Thoracic aorta (tissue), 2 donors: ENCODE results near the gene ARHGDIG. TPM values are rescaled to one million over a fixed set of nuclear protein-coding genes. Genes with fewer than 3 reads are reported as not detected.
"Not testable (repeated sequence)": the region's sequence is repeated elsewhere in the genome, so short reads cannot be mapped to it uniquely, and the experiment has no call there.

Experiments used
- ATAC-seq: fragments of 150-250 bp; one replicate; pipeline ENCODE4 v1.8.0; 2017; ENCODE audit warnings: low read depth; ENCODE audit not compliant: insufficient number of reproducible peaks, low FRiP score
- DNase-seq: peaks from one replicate; pipeline ENCODE4 v3.0.0-alpha.2; 2020; ENCODE audit warnings: low spot score
- H3K27ac ChIP-seq, 2 donors: fragments of 200-600 bp; sonication (generic); 1 replicate in 1 of 2; 2 replicates in 1 of 2; pipeline ENCODE4 v1.5.1; 2016; ENCODE audit warnings: mild to moderate bottlenecking in 2 of 2, moderate library complexity in 2 of 2
- H3K27me3 ChIP-seq: fragments of 200-600 bp; sonication (generic); replicated peaks from 2 replicates; pipeline ENCODE4 v1.6.0; 2016; ENCODE audit warnings: mild to moderate bottlenecking; ENCODE audit not compliant: insufficient read depth
- H3K36me3 ChIP-seq: fragments of 200-600 bp; sonication (generic); one replicate; pipeline ENCODE4 v1.5.1; 2016
- H3K4me1 ChIP-seq, 2 donors: fragments of 200-600 bp; sonication (generic); 1 replicate in 1 of 2; 2 replicates in 1 of 2; pipeline versions ENCODE4 v1.5.1 to v1.6.0; 2016; ENCODE audit warnings: low read depth in 2 of 2, mild to moderate bottlenecking in 1 of 2; ENCODE audit not compliant: control insufficient read depth in 1 of 2
- H3K4me3 ChIP-seq: fragments of 200-600 bp; sonication (generic); 2 replicates; pipeline ENCODE4 v1.5.1; 2016; ENCODE audit warnings: mild to moderate bottlenecking
- H3K9me3 ChIP-seq: fragments of 200-600 bp; sonication (generic); 2 replicates; pipeline ENCODE4 v1.5.1; 2016
- CTCF ChIP-seq: fragments of 200-600 bp; sonication (generic); IDR thresholded peaks from one replicate; pipeline ENCODE4 v1.5.1; 2019; ENCODE audit warnings: antibody characterized with exemption
- total RNA-seq, 2 donors: library from RNA; depleted of rRNA; stranded (reverse); fragments of >200 nt; gene quantifications; one replicate each; pipeline versions ENCODE4 v1.1.0 to v1.2.3, GENCODE V29; 2016

ARHGDIG gene
- total RNA-seq, 2 donors from 2014 or later: not detected

GRCh38 chr16:324451-325334 is 44.3 kb downstream of the ARHGDIG start:
- no peak overlapping the region for H3K4me3 ChIP-seq
- H3K4me1 ChIP-seq: peaks cover 7 to 14% of the 10 kb centered on the region in 2 donors
- ATAC-seq: no peak
- no peaks in the 10 kb centered on the region for H3K36me3 ChIP-seq
- no peaks in the 10 kb centered on the region for H3K27me3 ChIP-seq
- TF ChIP-seq CTCF: no peak
- H3K27ac ChIP-seq: no peak overlapping the region
- no peaks in the 10 kb centered on the region for H3K9me3 ChIP-seq
- no peak for DNase-seq

GRCh38 chr16:325375-326145 is 45.2 kb downstream of the ARHGDIG start:
- Histone ChIP-seq H3K27me3 (no peaks in the 10 kb centered on the region), H3K4me1 (peaks cover 7 to 14% of the 10 kb centered on the region in 2 donors), H3K4me3 (no peak overlapping the region), H3K27ac (no peak overlapping the region), H3K9me3 (no peaks in the 10 kb centered on the region), H3K36me3 (no peaks in the 10 kb centered on the region)
- ATAC-seq (no peak), DNase-seq (no peak)
- TF ChIP-seq CTCF: no peak

- Histone ChIP-seq H3K4me3 (no peak overlapping the region), H3K27ac (no peak overlapping the region), H3K36me3 (no peaks in the 10 kb centered on the region), H3K27me3 (no peaks in the 10 kb centered on the region), H3K4me1 (peaks cover 13 to 22% of the 10 kb centered on the region in 2 donors), H3K9me3 (no peaks in the 10 kb centered on the region)
- no peak for ATAC-seq
- TF ChIP-seq CTCF: no peak
- DNase-seq: no peak
Observed at GRCh38 chr16:330741-331140, 50.4 kb downstream of the ARHGDIG start.

GRCh38 chr16:331181-331814 is 50.9 kb downstream of the ARHGDIG start:
- not testable (repeated sequence) for H3K27ac ChIP-seq, H3K4me3 ChIP-seq, H3K9me3 ChIP-seq, H3K27me3 ChIP-seq, H3K36me3 ChIP-seq, DNase-seq, ATAC-seq
- H3K4me1 ChIP-seq: peaks cover 13 to 22% of the 10 kb centered on the region in 2 donors

Other genes starting within 250 kb of the ARHGDIG start
- 1 to 10 TPM in 1 of 2 donors, not detected in 1; 1.4 TPM for gene POLR3K, start 227.0 kb upstream of the ARHGDIG start, total RNA-seq
- gene SNRNP25, start 226.8 kb upstream of the ARHGDIG start, total RNA-seq: 10 to 100 TPM in 1 of 2 donors, 1 to 10 TPM in 1; 6.1 to 16.4 TPM
- 100 to 1,000 TPM; 109 to 138 TPM for gene RHBDF1, start 208.0 kb upstream of the ARHGDIG start, total RNA-seq
- gene MPG, start 202.4 kb upstream of the ARHGDIG start, total RNA-seq: 100 to 1,000 TPM in 1 of 2 donors, 10 to 100 TPM in 1; 93.1 to 202 TPM
- 10 to 100 TPM; 22.0 to 35.7 TPM for gene NPRL3, start 141.9 kb upstream of the ARHGDIG start, total RNA-seq
- gene HBZ, start 127.9 kb upstream of the ARHGDIG start, total RNA-seq: not detected
- gene HBM, start 114.6 kb upstream of the ARHGDIG start, total RNA-seq: not detected
- 100 to 1,000 TPM in 1 of 2 donors, 10 to 100 TPM in 1; 47.9 to 433 TPM for gene HBA2, start 107.7 kb upstream of the ARHGDIG start, total RNA-seq
- 100 to 1,000 TPM in 1 of 2 donors, not detected in 1; 174 TPM for gene HBA1, start 103.9 kb upstream of the ARHGDIG start, total RNA-seq
- gene HBQ1, start 100.1 kb upstream of the ARHGDIG start, total RNA-seq: not detected
- 100 to 1,000 TPM; 101 to 171 TPM for gene LUC7L, start 51.1 kb upstream of the ARHGDIG start, total RNA-seq
- gene FAM234A, start 45.8 kb upstream of the ARHGDIG start, total RNA-seq: 100 to 1,000 TPM in 1 of 2 donors, 10 to 100 TPM in 1; 51.7 to 141 TPM
- gene RGS11, start 4.6 kb upstream of the ARHGDIG start, total RNA-seq: 10 to 100 TPM; 16.8 to 19.4 TPM
- gene PDIA2, start 2.6 kb downstream of the ARHGDIG start, total RNA-seq: 1 to 10 TPM in 1 of 2 donors, under 1 TPM in 1; 0.81 to 3.2 TPM
- gene AXIN1, start 72.1 kb downstream of the ARHGDIG start, total RNA-seq: 10 to 100 TPM; 20.0 to 27.2 TPM
- gene MRPL28, start 89.9 kb downstream of the ARHGDIG start, total RNA-seq: 10 to 100 TPM; 33.2 to 59.2 TPM
- gene PGAP6, start 101.4 kb downstream of the ARHGDIG start, total RNA-seq: 10 to 100 TPM; 38.7 to 55.4 TPM
- gene NME4, start 116.6 kb downstream of the ARHGDIG start, total RNA-seq: 10 to 100 TPM; 68.7 to 91.2 TPM
- gene DECR2, start 121.3 kb downstream of the ARHGDIG start, total RNA-seq: 10 to 100 TPM; 24.1 to 25.6 TPM
- 10 to 100 TPM; 70.1 to 71.1 TPM for gene RAB11FIP3, start 145.1 kb downstream of the ARHGDIG start, total RNA-seq
- gene CAPN15, start 247.1 kb downstream of the ARHGDIG start, total RNA-seq: 10 to 100 TPM; 46.2 to 96.6 TPM